Stimulated activated naive B cell treated with anti-CD40 and anti-IgM and Interleukin-4, amounts not matched to agents 10 μg/mL and 1 μg/mL and 100 μg/mL, for 72 hours (primary cell): ENCODE data around the gene FAM83C.
"Not testable (repeated sequence)": the region's sequence is repeated elsewhere in the genome, so short reads cannot be mapped to it uniquely, and the experiment has no call there.

Experiments
- ATAC-seq, 2 donors: fragments of 150-1000 bp; cut with Tn5 transposase; replicated peaks; 2 replicates each; pipeline ENCODE4 v1.10.0; 2021; ENCODE audit warnings: moderate library complexity in 1 of 2
- DNase-seq: peaks from one replicate; pipeline ENCODE4 v3.0.0; 2021
- H3K27ac Mint-ChIP-seq: one replicate; pipeline ENCODE4 v1.8.0; 2022; ENCODE audit warnings: mild to moderate bottlenecking, mixed read lengths
- H3K27me3 Mint-ChIP-seq, 2 donors: one replicate each; pipeline ENCODE4 v1.8.0; 2022; ENCODE audit warnings: mixed read lengths in 2 of 2
- H3K36me3 Mint-ChIP-seq, 2 donors: one replicate each; pipeline ENCODE4 v1.8.0; 2022; ENCODE audit warnings: mixed read lengths in 2 of 2, mild to moderate bottlenecking in 1 of 2
- H3K4me1 Mint-ChIP-seq, 2 donors: one replicate each; pipeline ENCODE4 v1.8.0; 2022; ENCODE audit warnings: mixed read lengths in 2 of 2, mild to moderate bottlenecking in 1 of 2
- H3K4me3 Mint-ChIP-seq, 2 donors: one replicate each; pipeline ENCODE4 v1.8.0; 2022; ENCODE audit warnings: mild to moderate bottlenecking in 2 of 2, mixed read lengths in 2 of 2, moderate library complexity in 1 of 2
- H3K9me3 Mint-ChIP-seq, 2 donors: one replicate each; pipeline ENCODE4 v1.8.0; 2022; ENCODE audit warnings: mixed read lengths in 2 of 2, mild to moderate bottlenecking in 1 of 2

The FAM83C gene

GRCh38 chr20:35326740-35327073, 34.5 kb upstream of the FAM83C start:
- peaks cover 13 to 31% of the 10 kb centered on the region in 2 donors for H3K36me3 Mint-ChIP-seq
- no peak for ATAC-seq
- no peaks in the 10 kb centered on the region for H3K27me3 Mint-ChIP-seq
- H3K27ac Mint-ChIP-seq = no peak overlapping the region
- no peaks in the 10 kb centered on the region for H3K9me3 Mint-ChIP-seq
- H3K4me3 Mint-ChIP-seq = no peak overlapping the region
- H3K4me1 Mint-ChIP-seq = peaks cover 9 to 10% of the 10 kb centered on the region in 2 donors
- DNase-seq = no peak

GRCh38 chr20:35326021-35326739, 34.0 kb upstream of the FAM83C start:
- ATAC-seq = peak; percentile 65 to 74
- DNase-seq = no peak
- Mint-ChIP-seq H3K4me1 (peaks cover 9 to 10% of the 10 kb centered on the region in 2 donors), H3K27me3 (no peaks in the 10 kb centered on the region), H3K4me3 (no peak overlapping the region), H3K27ac (peak overlapping the region; percentile 21), H3K36me3 (peaks cover 13 to 31% of the 10 kb centered on the region in 2 donors), H3K9me3 (no peaks in the 10 kb centered on the region)

GRCh38 chr20:35325401-35325800, 33.2 kb upstream of the FAM83C start:
- Mint-ChIP-seq H3K27me3 (no peaks in the 10 kb centered on the region), H3K36me3 (peaks cover 18 to 33% of the 10 kb centered on the region in 2 donors), H3K4me3 (no peak overlapping the region), H3K9me3 (no peaks in the 10 kb centered on the region), H3K4me1 (peaks cover 11 to 13% of the 10 kb centered on the region in 2 donors), H3K27ac (no peak overlapping the region)
- DNase-seq = no peak
- ATAC-seq = no peak

DNA sequence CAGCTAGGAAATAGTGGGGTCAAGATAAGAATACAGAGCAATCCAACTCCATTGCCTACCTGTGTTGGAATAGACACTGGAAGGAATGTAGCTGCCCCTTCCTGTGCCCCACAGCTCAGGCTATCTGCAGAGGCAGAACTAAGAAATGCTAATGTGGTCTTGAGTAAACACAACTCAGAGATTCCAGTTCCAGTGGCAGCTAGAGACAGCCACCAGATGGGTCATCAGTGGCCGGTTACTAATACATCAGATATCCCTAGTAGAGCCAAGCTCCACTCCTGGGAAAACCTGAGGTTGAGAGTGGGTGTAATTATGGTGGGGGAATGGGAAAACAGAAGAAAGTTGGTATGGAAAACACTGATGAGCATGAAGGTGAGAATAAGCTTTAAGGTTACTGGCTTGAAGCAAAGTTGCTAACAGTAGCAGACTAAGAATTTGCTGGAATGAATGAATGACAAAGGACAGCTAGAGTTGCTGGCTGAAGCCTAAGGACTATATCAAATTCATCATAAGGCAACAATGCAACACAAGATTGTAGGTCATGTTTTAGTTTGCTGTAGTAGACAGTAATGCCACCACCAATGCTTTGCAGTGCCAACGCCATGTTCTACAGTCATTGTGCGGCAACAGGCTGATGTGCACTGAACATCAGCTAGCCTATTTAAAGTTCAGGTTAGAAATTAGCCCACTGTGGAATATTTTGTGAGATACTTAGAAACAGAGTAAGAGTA, 28.3 kb upstream of the FAM83C start:
- Mint-ChIP-seq H3K27ac (no peak overlapping the region), H3K36me3 (peaks cover 13 to 28% of the 10 kb centered on the region in 2 donors), H3K4me1 (peaks cover 9 to 11% of the 10 kb centered on the region in 2 donors), H3K9me3 (no peaks in the 10 kb centered on the region), H3K27me3 (no peaks in the 10 kb centered on the region), H3K4me3 (no peak overlapping the region)
- DNase-seq (no peak), ATAC-seq (no peak)

DNA sequence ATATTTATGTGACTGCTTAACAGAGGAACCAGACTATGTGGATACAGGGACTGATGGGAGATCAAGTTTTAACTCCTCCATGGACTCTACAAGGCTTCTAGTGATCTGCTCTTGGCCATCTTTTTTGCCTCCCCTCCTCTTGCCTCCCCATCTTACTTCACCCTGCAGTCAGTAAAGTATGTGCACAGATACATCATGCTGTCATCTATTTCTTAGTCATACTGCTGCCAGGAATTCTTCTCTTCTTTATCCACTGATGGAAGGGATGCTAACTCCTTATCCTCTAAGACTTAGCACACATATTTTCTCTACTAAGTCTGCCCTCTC, 27.6 kb upstream of the FAM83C start:
- H3K9me3 Mint-ChIP-seq = no peaks in the 10 kb centered on the region
- H3K36me3 Mint-ChIP-seq = peaks cover 17 to 33% of the 10 kb centered on the region in 2 donors
- no peak for DNase-seq
- no peak overlapping the region for H3K4me3 Mint-ChIP-seq
- H3K4me1 Mint-ChIP-seq = peaks cover 11 to 14% of the 10 kb centered on the region in 2 donors
- no peak for ATAC-seq
- no peak overlapping the region for H3K27ac Mint-ChIP-seq
- H3K27me3 Mint-ChIP-seq = no peaks in the 10 kb centered on the region

DNA sequence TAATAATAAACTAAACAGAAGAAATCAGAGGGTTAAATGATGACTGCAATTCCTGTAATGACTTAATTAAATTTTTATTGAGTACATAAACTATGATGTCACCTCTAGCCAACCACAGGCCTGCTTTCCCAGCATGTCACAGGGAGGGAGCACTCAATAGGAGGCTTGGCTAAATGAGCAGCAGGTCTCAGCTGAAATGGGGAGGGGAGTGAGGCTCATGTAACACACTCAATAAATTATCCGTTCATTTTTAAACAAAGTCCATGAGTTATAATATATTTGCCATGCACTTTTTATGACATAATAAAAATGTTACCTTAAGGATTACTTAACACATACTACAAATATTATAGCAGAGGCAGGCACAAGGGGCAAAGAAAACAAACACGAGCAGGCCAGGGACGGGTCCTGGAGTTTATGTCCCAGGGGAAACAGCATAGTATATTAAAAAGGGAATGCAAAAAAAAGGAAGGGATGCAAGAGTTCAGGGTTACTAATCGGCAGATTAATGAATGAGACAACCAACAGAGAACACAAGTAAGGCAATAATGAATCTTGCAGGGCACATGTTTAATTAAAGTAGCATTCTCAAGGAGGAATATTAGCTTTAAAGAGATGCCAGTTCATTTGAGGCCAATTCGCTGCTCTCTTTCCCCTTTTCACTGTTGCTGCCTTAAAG, 27.1 kb upstream of the FAM83C start:
- Mint-ChIP-seq H3K27me3 (no peaks in the 10 kb centered on the region), H3K4me1 (peaks cover 11 to 14% of the 10 kb centered on the region in 2 donors), H3K4me3 (no peak overlapping the region), H3K36me3 (peaks cover 21 to 37% of the 10 kb centered on the region in 2 donors), H3K27ac (no peak overlapping the region), H3K9me3 (no peaks in the 10 kb centered on the region)
- ATAC-seq = no peak
- DNase-seq = no peak

GRCh38 chr20:35318502-35319157, 26.4 kb upstream of the FAM83C start:
- no peaks in the 10 kb centered on the region for H3K27me3 Mint-ChIP-seq
- H3K4me3 Mint-ChIP-seq = no peak overlapping the region
- ATAC-seq (no peak), DNase-seq (no peak)
- peaks cover 11 to 14% of the 10 kb centered on the region in 2 donors for H3K4me1 Mint-ChIP-seq
- H3K9me3 Mint-ChIP-seq = no peaks in the 10 kb centered on the region
- H3K36me3 Mint-ChIP-seq = peaks cover 20 to 36% of the 10 kb centered on the region in 2 donors
- no peak overlapping the region for H3K27ac Mint-ChIP-seq

DNA sequence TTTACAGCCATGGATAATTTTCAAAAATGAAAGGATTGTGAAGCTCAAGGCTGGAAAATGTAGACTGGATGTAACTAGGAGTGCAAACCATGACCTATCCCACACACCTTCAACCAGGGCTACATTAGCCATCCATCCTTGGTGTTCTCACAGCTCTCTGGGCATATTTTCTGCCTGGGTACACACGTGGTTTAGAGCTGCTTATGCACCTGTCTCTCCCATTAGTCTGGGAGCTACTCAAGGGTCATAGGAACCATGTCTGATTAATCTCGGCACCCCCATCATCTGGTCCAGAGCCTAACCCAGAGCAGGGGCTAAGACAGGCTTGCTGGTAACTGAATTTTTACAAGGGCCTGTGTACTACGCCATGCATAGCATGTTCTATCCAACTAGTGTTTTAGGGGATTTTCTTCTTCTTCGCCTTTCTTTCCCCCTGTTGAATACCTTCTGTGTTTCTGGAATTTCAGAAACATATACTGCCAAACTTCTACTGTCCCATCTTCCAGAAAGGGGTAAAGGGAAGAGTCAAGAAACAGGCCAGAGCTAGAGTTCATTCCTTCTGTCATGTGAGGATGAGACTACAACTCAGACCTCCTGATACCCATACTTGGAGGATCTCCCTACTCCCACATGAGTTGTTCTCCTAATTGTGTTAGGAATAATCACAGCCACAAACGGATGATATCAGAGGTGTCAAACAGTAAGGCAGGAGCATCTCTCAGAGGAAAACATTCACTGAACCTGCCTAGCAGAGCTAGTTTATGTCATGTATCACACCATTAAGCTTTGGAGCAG, 25.4 kb upstream of the FAM83C start:
- DNase-seq = no peak
- ATAC-seq = no peak
- peaks cover 11 to 15% of the 10 kb centered on the region in 2 donors for H3K4me1 Mint-ChIP-seq
- H3K27me3 Mint-ChIP-seq = no peaks in the 10 kb centered on the region
- peaks cover 23 to 39% of the 10 kb centered on the region in 2 donors for H3K36me3 Mint-ChIP-seq
- peak overlapping the region; percentile 44 for H3K27ac Mint-ChIP-seq
- H3K4me3 Mint-ChIP-seq = no peak overlapping the region
- no peaks in the 10 kb centered on the region for H3K9me3 Mint-ChIP-seq

DNA sequence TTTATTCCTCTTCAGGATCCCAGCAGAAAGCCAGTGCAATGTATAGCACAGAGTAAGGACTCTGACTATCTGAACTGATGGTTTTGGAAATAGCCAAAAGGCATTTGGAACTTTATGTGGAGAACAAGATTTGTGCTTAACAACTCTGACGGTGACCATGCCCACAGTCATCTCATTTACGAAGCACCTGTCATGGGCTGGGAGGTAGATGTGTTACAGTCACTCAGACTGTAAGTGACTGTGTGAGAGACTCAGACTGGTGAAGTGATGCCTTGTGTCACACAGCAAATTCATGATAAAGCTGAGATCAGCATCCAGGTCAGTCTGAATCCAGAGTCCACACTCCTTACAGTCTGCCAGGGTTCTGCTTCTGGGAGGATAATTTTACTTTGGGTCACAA, 23.9 kb upstream of the FAM83C start:
- Mint-ChIP-seq H3K27me3 (no peaks in the 10 kb centered on the region), H3K4me3 (no peak overlapping the region), H3K4me1 (peaks cover 11 to 16% of the 10 kb centered on the region in 2 donors), H3K36me3 (peaks cover 29 to 46% of the 10 kb centered on the region in 2 donors), H3K27ac (no peak overlapping the region), H3K9me3 (no peaks in the 10 kb centered on the region)
- DNase-seq (no peak), ATAC-seq (no peak)

DNA sequence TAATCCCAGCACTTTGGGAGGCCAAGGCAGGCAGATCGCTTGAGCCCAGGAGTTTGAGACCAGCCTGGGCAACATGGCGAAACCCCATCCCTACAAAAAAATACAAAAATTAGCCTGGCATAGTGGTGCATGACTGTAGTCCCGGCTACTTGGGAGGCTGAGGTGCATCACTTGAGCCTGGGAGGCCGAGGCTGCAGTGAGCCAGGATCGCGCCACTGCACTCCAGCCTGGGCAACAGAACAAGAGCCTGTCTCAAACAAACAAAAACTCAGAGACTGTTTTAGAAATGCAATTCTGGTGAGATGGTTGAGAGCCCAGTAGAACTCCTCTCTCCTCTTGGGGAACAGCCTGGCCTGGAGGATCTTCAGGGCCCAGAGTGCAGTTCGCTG, 23.4 kb upstream of the FAM83C start:
- peaks cover 28 to 44% of the 10 kb centered on the region in 2 donors for H3K36me3 Mint-ChIP-seq

DNA sequence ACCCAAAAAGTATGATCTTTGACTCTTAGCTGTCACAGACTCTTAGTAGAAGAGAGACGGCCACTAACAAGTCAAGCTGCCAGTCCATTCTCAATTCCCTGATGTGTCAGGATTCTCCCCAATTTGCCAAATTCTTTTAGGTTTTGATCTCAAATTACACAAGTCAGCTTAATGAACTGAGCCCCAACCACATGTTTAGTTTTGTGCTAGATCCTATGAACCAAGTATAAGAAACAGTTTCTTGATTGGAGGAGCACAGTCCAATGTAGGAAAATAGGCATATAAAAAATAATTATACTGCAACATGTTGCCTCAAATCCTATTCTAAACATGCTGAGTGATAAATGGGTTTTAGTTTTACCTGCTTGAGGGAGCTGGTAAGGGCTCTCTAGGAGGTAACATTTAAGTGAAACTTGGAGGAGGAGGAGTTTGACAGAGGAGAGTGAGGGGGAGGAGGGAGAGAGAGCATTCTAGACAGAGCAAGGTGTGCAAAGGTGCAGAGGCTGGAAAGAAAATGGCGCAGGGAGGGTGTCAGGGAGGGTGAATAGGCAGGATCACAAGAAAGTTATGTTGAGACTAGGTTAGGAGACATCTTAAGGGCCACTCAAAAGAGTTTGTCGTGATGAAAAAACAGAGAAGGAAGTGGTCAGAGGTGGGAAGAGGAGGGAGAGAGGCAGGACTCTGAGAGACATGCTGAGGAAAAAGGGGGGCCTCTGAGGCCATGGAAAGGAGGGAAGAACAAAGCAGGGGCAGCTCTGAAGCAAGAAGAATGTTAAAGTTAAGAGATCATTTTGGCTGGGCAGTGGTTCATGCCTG, 22.8 kb upstream of the FAM83C start:
- DNase-seq = no peak
- Mint-ChIP-seq H3K4me1 (peaks cover 6 to 14% of the 10 kb centered on the region in 2 donors), H3K36me3 (peaks cover 27 to 42% of the 10 kb centered on the region in 2 donors), H3K27me3 (no peaks in the 10 kb centered on the region), H3K27ac (no peak overlapping the region), H3K4me3 (no peak overlapping the region), H3K9me3 (no peaks in the 10 kb centered on the region)
- no peak for ATAC-seq

More for the DNA sequence above, 23.4 kb upstream of the FAM83C start:
- H3K4me3 Mint-ChIP-seq, H3K9me3 Mint-ChIP-seq, DNase-seq, ATAC-seq, H3K27ac Mint-ChIP-seq, H3K27me3 Mint-ChIP-seq: not testable (repeated sequence)
- H3K4me1 Mint-ChIP-seq = peaks cover 10 to 16% of the 10 kb centered on the region in 2 donors

DNA sequence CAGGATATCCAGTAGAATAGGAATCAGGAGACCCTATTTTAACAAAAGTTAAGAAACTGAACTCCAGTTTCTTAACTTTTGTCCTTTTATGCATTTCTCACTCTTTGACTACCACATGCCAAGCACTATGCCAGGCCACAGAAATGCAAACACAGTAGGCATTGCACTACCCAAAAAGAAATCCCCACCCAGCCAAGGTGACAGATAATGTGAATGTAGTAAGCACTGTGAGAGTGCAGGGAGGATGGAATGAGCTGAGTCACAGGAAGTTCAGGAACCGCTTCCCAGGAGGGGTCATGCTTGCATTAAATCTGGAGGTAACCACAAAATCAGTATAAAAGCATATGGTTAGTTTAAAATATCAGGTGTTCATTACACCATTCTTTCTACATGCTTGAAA, 20.1 kb upstream of the FAM83C start:
- DNase-seq (no peak), ATAC-seq (no peak)
- Mint-ChIP-seq H3K4me3 (no peak overlapping the region), H3K27ac (no peak overlapping the region), H3K9me3 (no peaks in the 10 kb centered on the region), H3K36me3 (peaks cover 34 to 42% of the 10 kb centered on the region in 2 donors), H3K4me1 (peaks cover 0 to 11% of the 10 kb centered on the region in 2 donors), H3K27me3 (no peaks in the 10 kb centered on the region)

DNA sequence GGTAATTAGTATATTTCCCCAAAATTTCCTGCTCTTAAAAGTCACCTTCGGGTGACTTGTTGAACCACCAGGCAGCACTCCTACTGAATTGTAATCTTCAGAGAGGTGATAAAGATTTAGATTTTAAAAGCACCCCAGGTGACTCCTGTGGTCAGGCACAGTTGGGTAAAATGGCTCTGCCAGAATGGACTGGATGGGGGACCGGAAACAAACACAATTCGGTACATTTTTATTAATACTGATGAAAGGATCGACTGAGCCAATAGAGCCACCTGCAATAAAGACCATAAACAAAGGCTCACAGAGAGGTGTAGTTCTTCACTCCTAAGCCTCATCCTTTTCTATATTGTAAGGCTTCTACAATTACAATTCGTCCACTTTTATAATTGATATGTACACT, 19.6 kb upstream of the FAM83C start:
- no peak for ATAC-seq
- peaks cover 0 to 11% of the 10 kb centered on the region in 2 donors for H3K4me1 Mint-ChIP-seq
- no peak overlapping the region for H3K27ac Mint-ChIP-seq
- no peak overlapping the region for H3K4me3 Mint-ChIP-seq
- DNase-seq = no peak
- no peaks in the 10 kb centered on the region for H3K27me3 Mint-ChIP-seq
- H3K36me3 Mint-ChIP-seq = peaks cover 34 to 43% of the 10 kb centered on the region in 2 donors
- H3K9me3 Mint-ChIP-seq = no peaks in the 10 kb centered on the region
